NCI-H2196 treated with DMSO at 0.1 percent for 48 hours (cell line): ENCODE results near the gene NKIRAS2.

Experiments used
- DNase-seq: peaks from one replicate; lab custom pipeline; 2025; ENCODE audit not compliant: unreplicated experiment; lab: John Stamatoyannopoulos, UW

Gene NKIRAS2

DNA sequence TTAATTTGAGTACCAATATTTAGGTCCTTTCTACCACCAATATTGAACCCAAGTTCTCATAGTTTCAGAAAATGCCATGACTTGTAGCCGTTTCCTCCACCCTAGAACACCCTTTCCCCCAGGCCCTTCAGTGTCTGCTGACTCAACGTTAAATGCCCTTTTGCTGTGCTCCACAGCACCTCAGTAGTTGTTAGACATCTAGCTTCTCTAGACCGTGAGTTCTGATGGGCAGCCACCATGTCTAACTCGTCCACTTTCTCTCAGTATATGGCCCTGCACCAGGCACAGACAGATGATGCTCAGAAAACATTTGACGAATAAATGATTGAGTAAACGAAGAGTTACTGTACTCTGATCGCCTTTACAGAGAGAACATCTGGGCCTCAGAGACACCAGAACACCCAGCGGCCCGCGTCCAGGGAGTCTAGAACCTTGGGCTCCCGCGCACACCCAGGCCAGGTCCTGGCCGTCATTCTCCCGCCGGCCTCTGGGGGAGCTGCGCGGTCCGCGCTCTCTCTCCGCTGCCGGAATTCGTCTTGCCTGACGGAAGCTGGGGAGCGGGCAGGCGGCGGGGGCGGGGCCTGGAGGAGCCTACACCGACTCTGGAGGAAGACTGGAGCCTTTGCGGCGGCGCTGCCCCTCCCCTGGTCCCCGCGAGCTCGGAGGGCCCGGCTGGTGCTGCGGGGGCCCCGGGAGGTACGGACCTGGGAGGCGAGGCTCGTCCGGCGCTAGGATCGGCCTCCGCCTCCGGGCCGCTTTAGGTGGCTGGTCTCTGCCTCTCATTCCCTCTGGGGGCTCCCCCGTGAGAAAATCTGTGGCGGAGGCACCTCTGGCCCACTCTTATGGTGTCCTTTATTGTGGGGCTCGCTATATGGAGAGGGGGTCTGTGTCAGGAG lies at the start of gene NKIRAS2:
NKIRAS2 (plus strand) TSS at position 582 of the 896 bp plus-strand sequence. CDS start 1,488 bp downstream, outside the sequence.
- peak; percentile 64 for DNase-seq

DNA sequence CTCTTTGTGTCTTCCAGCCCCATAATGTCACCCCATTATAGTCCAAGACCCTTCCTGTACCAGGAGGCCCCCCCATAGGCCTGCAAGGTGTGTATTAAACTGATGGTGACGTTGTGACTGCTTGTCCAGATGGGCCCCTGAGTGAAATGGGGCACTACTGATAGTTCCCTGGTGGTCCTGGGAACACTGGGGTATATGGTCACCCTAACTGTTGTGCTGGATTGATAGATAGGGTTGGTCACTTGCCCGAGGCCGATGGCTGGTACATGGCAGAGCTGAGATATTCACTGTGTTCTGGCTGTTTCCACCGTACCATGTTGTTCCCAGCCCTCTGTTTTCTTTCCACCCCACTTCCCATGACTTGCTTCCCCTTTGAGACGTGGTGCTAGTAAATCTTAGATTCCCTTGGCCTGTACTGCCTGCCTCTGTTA lies 49.0 kb upstream of the NKIRAS2 start:
- DNase-seq, result no peak

DNA sequence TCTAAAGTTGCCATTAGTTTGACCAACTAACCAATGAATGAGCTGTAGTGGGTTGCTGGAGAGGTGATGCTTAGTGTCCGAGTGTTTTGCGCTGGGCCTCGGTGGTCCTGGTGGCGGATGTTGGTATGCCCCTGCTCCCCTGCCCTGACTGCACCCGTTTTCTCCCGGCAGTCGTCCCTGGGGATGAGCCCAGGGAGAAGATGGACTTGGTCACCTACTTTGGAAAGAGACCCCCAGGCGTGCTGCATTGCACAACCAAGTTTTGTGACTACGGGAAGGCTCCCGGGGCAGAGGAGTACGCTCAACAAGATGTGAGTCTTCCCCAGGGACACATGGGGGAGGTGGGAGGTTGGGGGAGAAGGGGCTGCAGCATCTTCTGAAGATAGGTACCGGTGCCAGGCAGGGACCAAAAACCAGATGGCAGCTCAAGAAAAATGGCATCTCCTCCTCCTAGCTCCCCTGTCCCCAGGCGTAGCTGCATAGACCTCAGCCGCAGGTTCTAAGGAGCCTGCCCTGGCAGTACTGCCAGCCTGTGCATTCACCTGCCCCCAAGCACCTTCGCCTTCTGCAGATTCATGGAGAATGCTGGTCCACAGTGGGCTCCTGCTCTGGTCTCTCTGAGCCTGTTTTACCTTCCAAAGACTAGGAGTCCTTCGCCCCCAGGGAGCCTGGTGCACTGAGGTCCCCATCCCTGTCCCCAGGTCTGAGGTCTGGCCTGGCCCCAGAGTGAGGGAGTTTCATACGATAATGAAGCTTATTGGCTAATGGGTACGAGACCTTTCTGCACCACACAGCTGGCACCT lies 48.0 kb upstream of the NKIRAS2 start:
- DNase-seq, result no peak

- peak; percentile 46 for DNase-seq
Measured at GRCh38 chr17:41972571-41973407, 47.1 kb upstream of the NKIRAS2 start.

DNA sequence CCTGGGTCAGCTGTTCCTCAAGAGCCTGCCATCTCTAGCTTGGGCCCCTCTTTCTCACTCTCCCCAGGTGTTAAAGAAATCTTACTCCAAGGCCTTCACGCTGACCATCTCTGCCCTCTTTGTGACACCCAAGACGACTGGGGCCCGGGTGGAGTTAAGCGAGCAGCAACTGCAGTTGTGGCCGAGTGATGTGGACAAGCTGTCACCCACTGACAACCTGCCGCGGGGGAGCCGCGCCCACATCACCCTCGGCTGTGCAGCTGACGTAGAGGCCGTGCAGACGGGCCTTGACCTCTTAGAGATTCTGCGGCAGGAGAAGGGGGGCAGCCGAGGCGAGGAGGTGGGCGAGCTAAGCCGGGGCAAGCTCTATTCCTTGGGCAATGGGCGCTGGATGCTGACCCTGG lies 46.5 kb upstream of the NKIRAS2 start:
- DNase-seq, result no peak

DNA sequence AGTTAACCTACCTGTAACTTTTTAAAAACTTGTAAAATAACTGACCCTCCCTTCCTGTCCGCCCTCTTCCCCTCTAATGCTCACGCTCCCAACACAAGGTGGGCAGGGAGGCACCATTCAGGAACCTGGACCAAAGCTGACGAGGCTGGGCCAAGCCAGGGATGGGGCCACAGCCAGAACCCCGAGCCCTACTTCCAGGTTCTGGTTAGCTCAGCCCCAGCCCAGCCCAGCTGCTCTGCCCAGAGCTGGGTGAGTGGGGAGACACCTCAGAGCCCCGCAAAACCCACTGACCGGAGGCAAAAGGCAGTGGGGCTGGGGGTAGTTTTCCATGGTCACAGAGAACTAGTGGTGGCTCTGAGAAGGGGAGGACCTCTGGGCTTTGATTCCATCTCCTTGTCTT lies 45.9 kb upstream of the NKIRAS2 start:
- no peak for DNase-seq

DNA sequence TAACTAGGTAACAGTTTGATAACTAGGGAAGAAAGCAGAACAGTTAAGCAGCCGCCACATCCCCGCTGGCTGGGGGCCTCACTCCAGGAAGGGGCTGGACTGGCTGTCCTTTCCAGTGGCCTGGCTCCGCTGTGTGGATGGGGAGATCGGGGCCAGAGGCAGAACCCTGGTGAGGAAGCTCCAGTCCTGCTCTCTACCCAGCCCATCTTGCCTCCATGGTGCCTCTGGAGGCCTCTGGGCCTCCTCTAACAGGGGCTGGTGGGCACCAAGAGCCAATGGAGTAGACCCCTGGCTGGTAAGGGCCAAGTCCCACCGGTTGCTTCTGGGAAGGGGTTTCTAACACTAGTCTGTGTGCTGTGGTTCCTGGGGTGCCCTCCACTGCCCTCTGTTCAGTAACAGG lies 45.2 kb upstream of the NKIRAS2 start:
- DNase-seq, result no peak

GRCh38 chr17:41975099-41976083 lies 44.5 kb upstream of the NKIRAS2 start:
- DNase-seq, result no peak

GRCh38 chr17:41976142-41976768 lies 43.6 kb upstream of the NKIRAS2 start:
- DNase-seq, result no peak

DNA sequence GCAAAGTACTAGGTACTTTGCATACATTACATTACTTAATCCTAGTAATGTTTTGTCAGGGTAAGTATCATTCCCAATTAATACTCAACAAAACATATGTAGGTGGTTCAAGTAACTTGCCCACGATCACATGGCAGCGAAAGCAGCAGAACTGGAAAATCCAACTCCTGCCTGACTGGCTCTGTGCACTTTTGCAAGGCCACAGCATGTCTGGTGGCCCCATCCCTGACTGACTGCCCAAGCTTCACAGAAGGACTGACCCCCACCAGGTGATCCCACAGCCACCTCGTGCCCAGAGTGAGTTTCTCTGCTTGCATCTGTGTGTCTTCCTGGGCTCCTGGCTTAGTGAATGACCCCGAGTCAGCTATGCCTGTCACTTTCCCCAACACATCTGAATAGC lies 41.9 kb upstream of the NKIRAS2 start:
- DNase-seq, result no peak

GRCh38 chr17:41982026-41982760 lies 37.7 kb upstream of the NKIRAS2 start:
- DNase-seq, result no peak

DNA sequence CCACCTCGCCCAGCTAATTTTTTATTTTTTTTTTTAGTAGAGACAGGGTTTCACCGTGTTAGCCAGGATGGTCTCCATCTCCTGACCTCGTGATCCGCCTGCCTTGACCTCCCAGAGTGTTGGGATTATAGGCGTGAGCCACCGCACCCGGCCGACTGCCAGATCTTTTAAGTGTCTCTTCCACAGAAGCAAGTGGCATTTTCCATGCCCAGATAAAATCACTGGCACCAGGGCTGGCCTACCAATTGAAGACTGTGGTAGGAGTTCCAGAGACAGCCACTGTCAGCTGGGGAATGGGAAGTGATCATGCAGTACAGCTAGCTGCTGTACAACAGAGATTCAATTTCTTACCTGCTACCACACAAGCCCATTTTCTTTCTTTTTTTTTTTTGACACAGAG lies 35.4 kb upstream of the NKIRAS2 start:
- DNase-seq, result no peak

GRCh38 chr17:41985919-41986318 lies 34.0 kb upstream of the NKIRAS2 start:
- DNase-seq, result no peak

- no peak for DNase-seq
Measured at GRCh38 chr17:41986634-41987033, 33.3 kb upstream of the NKIRAS2 start.

GRCh38 chr17:41987642-41988041 lies 32.2 kb upstream of the NKIRAS2 start:
- no peak for DNase-seq

GRCh38 chr17:41988418-41988817 lies 31.5 kb upstream of the NKIRAS2 start:
- DNase-seq, result no peak

DNA sequence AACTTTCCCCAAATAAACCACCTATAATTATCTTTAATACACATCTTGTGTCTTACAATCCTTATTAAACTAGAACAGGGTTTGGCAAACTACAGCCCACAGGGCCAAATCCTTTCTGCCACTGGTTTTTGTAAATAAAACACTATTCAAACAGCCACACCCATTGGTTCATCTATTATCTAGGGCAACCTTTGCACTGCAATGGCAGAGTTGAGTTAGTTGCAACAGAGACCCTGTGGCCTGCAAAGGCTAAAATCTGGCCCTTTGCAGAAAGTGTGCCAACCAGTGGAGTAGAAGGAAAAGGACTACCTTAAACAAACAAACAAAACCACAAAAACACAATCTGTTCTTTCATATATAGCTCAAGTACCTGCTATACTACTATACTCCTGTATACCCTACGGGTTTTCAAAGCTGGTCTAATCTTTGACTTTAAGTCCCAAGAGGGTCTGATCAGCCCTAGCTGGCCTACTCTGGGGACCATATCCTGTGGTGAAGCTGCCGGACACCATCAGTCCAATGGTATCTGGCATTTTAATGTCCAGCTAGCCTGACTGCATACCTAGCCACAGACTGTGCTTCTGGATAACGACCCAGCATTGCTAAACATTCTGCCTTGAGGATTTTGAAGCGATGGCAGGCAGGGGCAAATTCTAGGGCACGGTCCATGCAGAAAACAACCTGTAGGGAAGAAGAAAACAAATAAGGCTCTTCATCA lies 30.0 kb upstream of the NKIRAS2 start:
- DNase-seq, result no peak

DNA sequence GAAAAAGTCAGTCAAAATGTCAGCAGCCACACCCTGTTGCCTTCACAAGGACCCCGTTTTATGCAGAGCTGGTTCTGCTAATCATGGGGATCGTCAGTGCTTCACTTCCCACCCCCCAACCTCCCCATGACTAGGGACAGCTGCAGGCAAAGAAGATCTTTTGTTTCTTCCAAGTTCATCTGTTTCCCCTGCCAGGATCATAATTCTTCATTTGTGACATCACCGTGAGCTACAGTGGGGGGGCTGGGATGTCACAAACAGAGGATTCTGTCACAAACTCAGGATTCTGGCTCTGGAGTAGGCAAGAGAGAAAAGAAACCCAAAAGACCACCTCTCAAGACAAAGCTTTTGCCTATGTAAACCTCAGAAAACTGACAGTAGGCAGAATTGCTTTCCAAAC lies 27.3 kb upstream of the NKIRAS2 start:
- no peak for DNase-seq
